GM15510 (cell line): ENCODE results near the gene UNC79.

ENCODE experiments used
- POLR2A ChIP-seq: IDR thresholded peaks from 3 replicates; pipeline ENCODE4 v1.6.1; 2011; ENCODE audit warnings: borderline replicate concordance; ENCODE audit not compliant: insufficient read length; ENCODE audit errors: extremely low read depth

UNC79 gene

GRCh38 chr14:93591506-93591905 is 160.8 kb downstream of the UNC79 start:
- no peak for TF ChIP-seq POLR2A

- TF ChIP-seq POLR2A = no peak
These were observed 162.0 kb downstream of the UNC79 start for GRCh38 chr14:93592786-93593185.

- no peak for TF ChIP-seq POLR2A
These were observed 175.4 kb downstream of the UNC79 start for GRCh38 chr14:93606091-93606490.

GRCh38 chr14:93619176-93619793 is 188.5 kb downstream of the UNC79 start:
- TF ChIP-seq POLR2A = no peak

- TF ChIP-seq POLR2A = no peak
These were observed 197.3 kb downstream of the UNC79 start for GRCh38 chr14:93628048-93628447.

GRCh38 chr14:93629643-93630042 is 198.9 kb downstream of the UNC79 start:
- TF ChIP-seq POLR2A = no peak

GRCh38 chr14:93638790-93639189 is 208.1 kb downstream of the UNC79 start:
- TF ChIP-seq POLR2A = no peak

- TF ChIP-seq POLR2A = no peak
These were observed 212.4 kb downstream of the UNC79 start for GRCh38 chr14:93643127-93643526.

GRCh38 chr14:93643676-93644075 is 212.9 kb downstream of the UNC79 start:
- TF ChIP-seq POLR2A = no peak

- no peak for TF ChIP-seq POLR2A
These were observed 214.5 kb downstream of the UNC79 start for GRCh38 chr14:93645200-93645599.

- no peak for TF ChIP-seq POLR2A
These were observed 217.9 kb downstream of the UNC79 start for GRCh38 chr14:93648440-93649168.

- no peak for TF ChIP-seq POLR2A
These were observed 223.9 kb downstream of the UNC79 start for GRCh38 chr14:93654599-93654998.

GRCh38 chr14:93655078-93655750 is 224.5 kb downstream of the UNC79 start:
- TF ChIP-seq POLR2A = no peak

GRCh38 chr14:93657875-93658274 is 227.1 kb downstream of the UNC79 start:
- no peak for TF ChIP-seq POLR2A

- no peak for TF ChIP-seq POLR2A
These were observed 232.6 kb downstream of the UNC79 start for GRCh38 chr14:93663317-93663716.

- TF ChIP-seq POLR2A = no peak
These were observed 234.4 kb downstream of the UNC79 start for GRCh38 chr14:93665169-93665568.
